NOMO-1 (cell line): ENCODE results near the gene MZT1.

ENCODE experiments used
- DNase-seq, 2 experiments: peaks; one replicate each; lab custom pipeline; 2025; ENCODE audit not compliant: unreplicated experiment in 2 of 2; lab: John Stamatoyannopoulos, UW

The MZT1 gene

GRCh38 chr13:72686766-72687165, 40.7 kb downstream of the MZT1 start:
- DNase-seq: no peak

- DNase-seq: no peak
These were observed 47.1 kb downstream of the MZT1 start for GRCh38 chr13:72680353-72680752.

GRCh38 chr13:72678312-72678711, 49.1 kb downstream of the MZT1 start:
- no peak for DNase-seq

- no peak for DNase-seq
These were observed 50.0 kb downstream of the MZT1 start for GRCh38 chr13:72677431-72677830.

- DNase-seq: no peak
These were observed 61.0 kb downstream of the MZT1 start for GRCh38 chr13:72666391-72666790.

GRCh38 chr13:72662548-72662947, 64.9 kb downstream of the MZT1 start:
- DNase-seq: no peak
